A549 (cell line): ENCODE results near the gene STEAP1B.
"Not testable (repeated sequence)": the region's sequence is repeated elsewhere in the genome, so short reads cannot be mapped to it uniquely, and the experiment has no call there.

ENCODE experiments used
- CEBPB ChIP-seq, 2 experiments: fragments of >200 bp in 1 of 2; sonication (Bioruptor Twin) in 1 of 2; formaldehyde crosslinking in 1 of 2; IDR thresholded peaks; 2 replicates each; pipeline ENCODE4 v1.6.1; 2012 to 2016
- FOSL2 ChIP-seq, 2 experiments: fragments of 450-650 bp in 1 of 2; fragments of >200 bp in 1 of 2; sonication (Bioruptor Twin) in 1 of 2; formaldehyde crosslinking; IDR thresholded peaks; 2 replicates each; pipeline versions ENCODE4 v1.5.0 to v1.6.1; 2016 to 2020; ENCODE audit warnings: mild to moderate bottlenecking in 1 of 2, moderate library complexity in 1 of 2
- MAX ChIP-seq: IDR thresholded peaks from 2 replicates; pipeline ENCODE4 v1.6.1; 2012
- NR3C1 ChIP-seq: fragments of >200 bp; sonication (Bioruptor Twin); formaldehyde crosslinking; IDR thresholded peaks from 3 replicates; pipeline ENCODE4 v1.6.1; 2017
- POLR2A ChIP-seq: IDR thresholded peaks from 2 replicates; pipeline ENCODE4 v1.6.1; 2012; ENCODE audit warnings: mild to moderate bottlenecking, low read length
- TF ChIP-seq, protein P1 (sequence below): fragments of >200 bp; sonication (Bioruptor Twin); formaldehyde crosslinking; IDR thresholded peaks from 3 replicates; pipeline ENCODE4 v1.5.1; 2016

DNA sequence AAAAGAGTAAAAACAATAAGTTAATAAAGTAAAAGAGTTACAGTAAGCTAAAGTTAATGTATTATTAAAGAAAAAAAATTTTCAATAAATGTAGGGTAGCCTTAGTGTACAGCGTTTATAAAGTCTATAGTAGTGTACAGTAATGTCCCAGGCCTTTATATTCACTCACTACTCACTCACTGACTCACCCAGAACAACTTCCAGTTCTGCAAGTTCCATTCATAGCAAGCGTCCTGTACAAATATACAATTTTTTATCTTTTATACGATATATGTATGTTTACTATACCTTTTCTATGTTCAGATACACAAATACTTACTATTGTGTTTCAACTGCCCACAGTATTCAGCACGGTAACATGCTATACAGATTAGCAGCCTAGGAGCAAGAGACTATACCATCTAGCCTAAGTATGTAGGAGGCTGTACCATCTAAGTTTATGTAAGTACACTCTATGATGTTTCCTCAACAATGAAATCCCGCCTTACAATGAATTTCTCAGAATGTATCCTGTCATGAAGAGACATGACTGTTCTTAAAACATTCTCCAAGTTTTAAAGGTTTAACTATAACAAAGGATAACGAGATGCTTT is 3.6 kb downstream of the STEAP1B start:
- not testable (repeated sequence) for TF ChIP-seq POLR2A; CEBPB (IDR thresholded peaks at IDR 0.05); NR3C1; MAX; FOSL2 (IDR thresholded peaks at IDR 0.05); FOSL2 (CRISPR knock-in tag; IDR thresholded peaks at IDR 0.05)
- TF ChIP-seq, protein P1, sequence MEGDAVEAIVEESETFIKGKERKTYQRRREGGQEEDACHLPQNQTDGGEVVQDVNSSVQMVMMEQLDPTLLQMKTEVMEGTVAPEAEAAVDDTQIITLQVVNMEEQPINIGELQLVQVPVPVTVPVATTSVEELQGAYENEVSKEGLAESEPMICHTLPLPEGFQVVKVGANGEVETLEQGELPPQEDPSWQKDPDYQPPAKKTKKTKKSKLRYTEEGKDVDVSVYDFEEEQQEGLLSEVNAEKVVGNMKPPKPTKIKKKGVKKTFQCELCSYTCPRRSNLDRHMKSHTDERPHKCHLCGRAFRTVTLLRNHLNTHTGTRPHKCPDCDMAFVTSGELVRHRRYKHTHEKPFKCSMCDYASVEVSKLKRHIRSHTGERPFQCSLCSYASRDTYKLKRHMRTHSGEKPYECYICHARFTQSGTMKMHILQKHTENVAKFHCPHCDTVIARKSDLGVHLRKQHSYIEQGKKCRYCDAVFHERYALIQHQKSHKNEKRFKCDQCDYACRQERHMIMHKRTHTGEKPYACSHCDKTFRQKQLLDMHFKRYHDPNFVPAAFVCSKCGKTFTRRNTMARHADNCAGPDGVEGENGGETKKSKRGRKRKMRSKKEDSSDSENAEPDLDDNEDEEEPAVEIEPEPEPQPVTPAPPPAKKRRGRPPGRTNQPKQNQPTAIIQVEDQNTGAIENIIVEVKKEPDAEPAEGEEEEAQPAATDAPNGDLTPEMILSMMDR = not testable (repeated sequence)
